HepG2 (cell line): ENCODE data around the gene DDN. TPM values are rescaled to one million over a fixed set of nuclear protein-coding genes. Genes with fewer than 3 reads are reported as not detected.

Source experiments
- ARNT ChIP-seq: fragments of 450-650 bp; IDR thresholded peaks from 2 replicates; pipeline ENCODE4 v1.6.1; 2017
- CBFB ChIP-seq: sonication (generic); formaldehyde crosslinking; IDR thresholded peaks from 2 replicates; pipeline ENCODE4 v1.4.0; 2020; ENCODE audit warnings: missing genetic modification reagents
- CCDC6 ChIP-seq: sonication (generic); formaldehyde crosslinking; IDR thresholded peaks from 2 replicates; pipeline ENCODE4 v1.8.1; 2022; ENCODE audit warnings: mild to moderate bottlenecking, missing genetic modification reagents, moderate library complexity
- ETV6 ChIP-seq: sonication (generic); formaldehyde crosslinking; conservative IDR thresholded peaks from 2 replicates; pipeline ENCODE4 v1.4.0; 2020; ENCODE audit warnings: missing genetic modification reagents
- EZH2 ChIP-seq: conservative IDR thresholded peaks from 2 replicates; pipeline ENCODE4 v1.6.1; 2012; ENCODE audit warnings: mild to moderate bottlenecking, low read depth, low read length, moderate library complexity
- HNRNPL ChIP-seq: fragments of 200-400 bp; formaldehyde crosslinking; IDR thresholded peaks from 2 replicates; pipeline ENCODE4 v1.6.1; 2017; ENCODE audit warnings: mild to moderate bottlenecking, low read depth, low read length
- IRX3 ChIP-seq: sonication (generic); formaldehyde crosslinking; IDR thresholded peaks from 2 replicates; pipeline ENCODE4 v1.8.1; 2023; ENCODE audit warnings: mild to moderate bottlenecking, low read depth, missing genetic modification reagents, borderline replicate concordance
- KAT7 ChIP-seq: IDR thresholded peaks from 2 replicates; pipeline ENCODE4 v1.6.1; 2018; ENCODE audit warnings: borderline replicate concordance, missing compliant biosample characterization
- RORA ChIP-seq: sonication (generic); formaldehyde crosslinking; IDR thresholded peaks from 2 replicates; pipeline ENCODE4 v1.5.0; 2020; ENCODE audit warnings: mild to moderate bottlenecking, missing genetic modification reagents, moderate library complexity
- SOX6 ChIP-seq, 2 experiments: fragments of 450-650 bp in 1 of 2; sonication (generic) in 1 of 2; formaldehyde crosslinking in 1 of 2; IDR thresholded peaks; 2 replicates each; pipeline versions ENCODE4 v1.4.0 to v1.6.1; 2017 to 2020; ENCODE audit warnings: antibody characterized with exemption in 1 of 2, mild to moderate bottlenecking in 1 of 2, missing genetic modification reagents in 1 of 2
- SP4 ChIP-seq: sonication (generic); formaldehyde crosslinking; IDR thresholded peaks from 2 replicates; pipeline ENCODE4 v1.8.1; 2023; ENCODE audit warnings: mild to moderate bottlenecking, missing genetic modification reagents
- SPEN ChIP-seq: sonication (generic); formaldehyde crosslinking; IDR thresholded peaks from 2 replicates; pipeline ENCODE4 v1.5.1; 2020; ENCODE audit warnings: low read depth, mild to moderate bottlenecking, missing genetic modification reagents
- SRF ChIP-seq: IDR thresholded peaks from 2 replicates; pipeline ENCODE4 v1.6.1; 2011; ENCODE audit warnings: mild to moderate bottlenecking, low read depth, low read length, moderate library complexity
- U2AF1 ChIP-seq: fragments of 200-400 bp; formaldehyde crosslinking; optimal IDR thresholded peaks from 2 replicates; pipeline ENCODE3; 2017; ENCODE audit warnings: mild to moderate bottlenecking, low read depth, low read length
- ZFP91 ChIP-seq: sonication (generic); formaldehyde crosslinking; IDR thresholded peaks from 2 replicates; pipeline ENCODE4 v1.9.0; 2022; ENCODE audit warnings: missing genetic modification reagents, mild to moderate bottlenecking, borderline replicate concordance
- ZIK1 ChIP-seq: sonication (generic); formaldehyde crosslinking; IDR thresholded peaks from 2 replicates; pipeline ENCODE4 v1.5.0; 2020; ENCODE audit warnings: mild to moderate bottlenecking, low read depth, missing genetic modification reagents, borderline replicate concordance
- ZNF101 ChIP-seq: sonication (generic); formaldehyde crosslinking; IDR thresholded peaks from 2 replicates; pipeline ENCODE4 v1.4.0; 2020; ENCODE audit warnings: mild to moderate bottlenecking, low read depth, missing genetic modification reagents, borderline replicate concordance
- ZNF335 ChIP-seq: sonication (generic); formaldehyde crosslinking; IDR thresholded peaks from 2 replicates; pipeline ENCODE4 v1.4.0; 2020; ENCODE audit warnings: missing genetic modification reagents
- ZNF564 ChIP-seq: sonication (generic); formaldehyde crosslinking; IDR thresholded peaks from 2 replicates; pipeline ENCODE4 v1.8.1; 2023; ENCODE audit warnings: mild to moderate bottlenecking, missing genetic modification reagents
- ZNF703 ChIP-seq: sonication (generic); formaldehyde crosslinking; IDR thresholded peaks from 2 replicates; pipeline ENCODE4 v1.5.1; 2020; ENCODE audit warnings: missing genetic modification reagents, mild to moderate bottlenecking, moderate library complexity, borderline replicate concordance
- ZNF775 ChIP-seq: sonication (generic); formaldehyde crosslinking; IDR thresholded peaks from 2 replicates; pipeline ENCODE4 v1.4.0; 2020; ENCODE audit warnings: missing genetic modification reagents, mild to moderate bottlenecking, moderate library complexity, borderline replicate concordance
- ZNF776 ChIP-seq: sonication (generic); formaldehyde crosslinking; IDR thresholded peaks from 2 replicates; pipeline ENCODE4 v1.4.0; 2020; ENCODE audit warnings: mild to moderate bottlenecking, missing genetic modification reagents
- polyA plus RNA-seq, 8 experiments: library from polyadenylated mRNA; depleted of rRNA in 3 of 8; stranded (reverse) in 7 of 8; unstranded in 1 of 8; fragments of >200 nt; fragmentation: Illumina TruSeq in 4 of 8; extraction: Trizol in 4 of 8; gene quantifications; 2 replicates each; pipeline versions ENCODE4 v1.2.1 to v1.2.3, GENCODE V29; 2011 to 2016; ENCODE audit warnings: low read depth in 4 of 8, missing spikeins in 1 of 8, mixed read lengths in 1 of 8; ENCODE audit not compliant: insufficient read depth in 1 of 8
- total RNA-seq, 5 experiments: library from RNA; depleted of rRNA; stranded (reverse); fragments of >200 nt; fragmentation: Illumina TruSeq; extraction: Trizol; gene quantifications; 2 replicates each; pipeline ENCODE4 v1.2.3, GENCODE V29; 2016; ENCODE audit warnings: low read depth in 1 of 5
- TF ChIP-seq, protein P1 (sequence below): sonication (generic); formaldehyde crosslinking; IDR thresholded peaks from 2 replicates; pipeline ENCODE4 v1.8.1; 2023; ENCODE audit warnings: mild to moderate bottlenecking, missing genetic modification reagents, borderline replicate concordance
- TF ChIP-seq, protein P2 (sequence below): sonication (generic); formaldehyde crosslinking; IDR thresholded peaks from 2 replicates; pipeline ENCODE4 v1.4.0; 2020; ENCODE audit warnings: missing genetic modification reagents, mild to moderate bottlenecking, borderline replicate concordance
- TF ChIP-seq, protein P3 (sequence below): IDR thresholded peaks from 2 replicates; pipeline ENCODE4 v1.6.1; 2016; ENCODE audit warnings: missing compliant biosample characterization, missing genetic modification reagents, borderline replicate concordance

Gene DDN
- total and polyA plus RNA-seq, 2 of the 13 experiments (the other 11 are each of a cell fraction or from before 2014, with no cell fraction given), result 0.24 to 0.53 TPM

- no peak for TF ChIP-seq ZNF101 (CRISPR knock-in tag)
- no peak for TF ChIP-seq SRF
- peak; percentile 54; the same call in 1 of the 2 replicates for TF ChIP-seq KAT7 (CRISPR knock-in tag)
- TF ChIP-seq EZH2, result no peak
- TF ChIP-seq U2AF1, result no peak
- TF ChIP-seq, protein P1, sequence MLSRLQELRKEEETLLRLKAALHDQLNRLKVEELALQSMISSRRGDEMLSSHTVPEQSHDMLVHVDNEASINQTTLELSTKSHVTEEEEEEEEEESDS (CRISPR knock-in tag), result no peak
- no peak for TF ChIP-seq ZFP91 (CRISPR knock-in tag)
- no peak for TF ChIP-seq HNRNPL
- TF ChIP-seq, protein P2, sequence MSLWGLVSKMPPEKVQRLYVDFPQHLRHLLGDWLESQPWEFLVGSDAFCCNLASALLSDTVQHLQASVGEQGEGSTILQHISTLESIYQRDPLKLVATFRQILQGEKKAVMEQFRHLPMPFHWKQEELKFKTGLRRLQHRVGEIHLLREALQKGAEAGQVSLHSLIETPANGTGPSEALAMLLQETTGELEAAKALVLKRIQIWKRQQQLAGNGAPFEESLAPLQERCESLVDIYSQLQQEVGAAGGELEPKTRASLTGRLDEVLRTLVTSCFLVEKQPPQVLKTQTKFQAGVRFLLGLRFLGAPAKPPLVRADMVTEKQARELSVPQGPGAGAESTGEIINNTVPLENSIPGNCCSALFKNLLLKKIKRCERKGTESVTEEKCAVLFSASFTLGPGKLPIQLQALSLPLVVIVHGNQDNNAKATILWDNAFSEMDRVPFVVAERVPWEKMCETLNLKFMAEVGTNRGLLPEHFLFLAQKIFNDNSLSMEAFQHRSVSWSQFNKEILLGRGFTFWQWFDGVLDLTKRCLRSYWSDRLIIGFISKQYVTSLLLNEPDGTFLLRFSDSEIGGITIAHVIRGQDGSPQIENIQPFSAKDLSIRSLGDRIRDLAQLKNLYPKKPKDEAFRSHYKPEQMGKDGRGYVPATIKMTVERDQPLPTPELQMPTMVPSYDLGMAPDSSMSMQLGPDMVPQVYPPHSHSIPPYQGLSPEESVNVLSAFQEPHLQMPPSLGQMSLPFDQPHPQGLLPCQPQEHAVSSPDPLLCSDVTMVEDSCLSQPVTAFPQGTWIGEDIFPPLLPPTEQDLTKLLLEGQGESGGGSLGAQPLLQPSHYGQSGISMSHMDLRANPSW (CRISPR knock-in tag), result no peak
- TF ChIP-seq ZNF775 (CRISPR knock-in tag), result no peak
- no peak for TF ChIP-seq CBFB (CRISPR knock-in tag)
- TF ChIP-seq SOX6 (IDR thresholded peaks at IDR 0.05), result no peak
- TF ChIP-seq SOX6 (CRISPR knock-in tag; IDR thresholded peaks at IDR 0.05), result no peak
- no peak for TF ChIP-seq IRX3 (CRISPR knock-in tag)
- TF ChIP-seq ZNF776 (CRISPR knock-in tag), result no peak
- TF ChIP-seq, protein P3, sequence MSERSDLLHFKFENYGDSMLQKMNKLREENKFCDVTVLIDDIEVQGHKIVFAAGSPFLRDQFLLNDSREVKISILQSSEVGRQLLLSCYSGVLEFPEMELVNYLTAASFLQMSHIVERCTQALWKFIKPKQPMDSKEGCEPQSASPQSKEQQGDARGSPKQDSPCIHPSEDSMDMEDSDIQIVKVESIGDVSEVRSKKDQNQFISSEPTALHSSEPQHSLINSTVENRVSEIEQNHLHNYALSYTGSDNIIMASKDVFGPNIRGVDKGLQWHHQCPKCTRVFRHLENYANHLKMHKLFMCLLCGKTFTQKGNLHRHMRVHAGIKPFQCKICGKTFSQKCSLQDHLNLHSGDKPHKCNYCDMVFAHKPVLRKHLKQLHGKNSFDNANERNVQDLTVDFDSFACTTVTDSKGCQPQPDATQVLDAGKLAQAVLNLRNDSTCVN (CRISPR knock-in tag), result no peak
- TF ChIP-seq ZNF703 (CRISPR knock-in tag), result no peak
- no peak for TF ChIP-seq RORA (CRISPR knock-in tag)
- no peak for TF ChIP-seq ZNF564 (CRISPR knock-in tag)
- peak; percentile 61; the same call in 1 of the 2 replicates for TF ChIP-seq CCDC6 (CRISPR knock-in tag)
- TF ChIP-seq ZNF335 (CRISPR knock-in tag), result no peak
- TF ChIP-seq SP4 (CRISPR knock-in tag), result no peak
- TF ChIP-seq ARNT, result no peak
- TF ChIP-seq ZIK1 (CRISPR knock-in tag), result no peak
- no peak for TF ChIP-seq SPEN (CRISPR knock-in tag)
- TF ChIP-seq ETV6 (CRISPR knock-in tag), result no peak
Observed at GRCh38 chr12:48997719-48998496, 1.3 kb downstream of the DDN start (continued).
